ENCODE measurements around the gene SCN8A.

SCN8A gene

GRCh38 chr12:51669271-51669670 is 78.2 kb downstream of the SCN8A start:
- DNase-seq (ENCODE audit: low read depth, low spot score): no peak

GRCh38 chr12:51669996-51670395 is 79.0 kb downstream of the SCN8A start:
- DNase-seq (ENCODE audit: low read depth, low spot score): no peak

- no peak for DNase-seq (ENCODE audit: low read depth, low spot score)
Observed at GRCh38 chr12:51672334-51672733, 81.3 kb downstream of the SCN8A start.

GRCh38 chr12:51675071-51675803 is 84.2 kb downstream of the SCN8A start:
- DNase-seq (ENCODE audit: low read depth, low spot score): no peak

GRCh38 chr12:51676875-51677274 is 85.8 kb downstream of the SCN8A start:
- DNase-seq (ENCODE audit: low read depth, low spot score): no peak

- no peak for DNase-seq (ENCODE audit: low read depth, low spot score)
Observed at GRCh38 chr12:51677284-51677968, 86.4 kb downstream of the SCN8A start.

- DNase-seq (ENCODE audit: low read depth, low spot score): peak; percentile 45
Observed at GRCh38 chr12:51678086-51678724, 87.2 kb downstream of the SCN8A start.

- no peak for DNase-seq (ENCODE audit: low read depth, low spot score)
Observed at GRCh38 chr12:51682981-51683380, 91.9 kb downstream of the SCN8A start.

- DNase-seq (ENCODE audit: low read depth, low spot score): no peak
Observed at GRCh38 chr12:51683763-51684357, 92.8 kb downstream of the SCN8A start.

- no peak for DNase-seq (ENCODE audit: low read depth, low spot score)
Observed at GRCh38 chr12:51686727-51687126, 95.7 kb downstream of the SCN8A start.

GRCh38 chr12:51687177-51687576 is 96.1 kb downstream of the SCN8A start:
- DNase-seq (ENCODE audit: low read depth, low spot score): no peak

GRCh38 chr12:51687614-51688013 is 96.6 kb downstream of the SCN8A start:
- DNase-seq (ENCODE audit: low read depth, low spot score): no peak

GRCh38 chr12:51689983-51690382 is 99.0 kb downstream of the SCN8A start:
- no peak for DNase-seq (ENCODE audit: low read depth, low spot score)

- no peak for DNase-seq (ENCODE audit: low read depth, low spot score)
Observed at GRCh38 chr12:51692016-51692415, 101.0 kb downstream of the SCN8A start.

GRCh38 chr12:51693569-51693968 is 102.5 kb downstream of the SCN8A start:
- no peak for DNase-seq (ENCODE audit: low read depth, low spot score)

- no peak for DNase-seq (ENCODE audit: low read depth, low spot score)
Observed at GRCh38 chr12:51694146-51694545, 103.1 kb downstream of the SCN8A start.

GRCh38 chr12:51695241-51696010 is 104.4 kb downstream of the SCN8A start:
- no peak for DNase-seq (ENCODE audit: low read depth, low spot score)

- no peak for DNase-seq (ENCODE audit: low read depth, low spot score)
Observed at GRCh38 chr12:51699219-51699618, 108.2 kb downstream of the SCN8A start.

- DNase-seq (ENCODE audit: low read depth, low spot score): no peak
Observed at GRCh38 chr12:51700887-51701286, 109.9 kb downstream of the SCN8A start.

GRCh38 chr12:51702587-51702986 is 111.6 kb downstream of the SCN8A start:
- no peak for DNase-seq (ENCODE audit: low read depth, low spot score)

GRCh38 chr12:51705450-51705849 is 114.4 kb downstream of the SCN8A start:
- no peak for DNase-seq (ENCODE audit: low read depth, low spot score)

GRCh38 chr12:51706206-51706605 is 115.2 kb downstream of the SCN8A start:
- no peak for DNase-seq (ENCODE audit: low read depth, low spot score)

All from ELF-1 (cell line).